Left colon (tissue), 2 donors: ENCODE data around the gene CSNK2A1. TPM values are rescaled to one million over a fixed set of nuclear protein-coding genes. Genes with fewer than 3 reads are reported as not detected.
"Not testable (repeated sequence)": the region's sequence is repeated elsewhere in the genome, so short reads cannot be mapped to it uniquely, and the experiment has no call there.

Experiments
- ATAC-seq: fragments of 200-7000 bp; cut with Tn5 transposase; one replicate; pipeline ENCODE4 v1.9.1; 2020; ENCODE audit warnings: mild to moderate bottlenecking, moderate library complexity
- DNase-seq, 2 donors: peaks; one replicate each; pipeline ENCODE4 v3.0.0-alpha.2; 2020
- intact Hi-C, 2 donors: fragments of 100-400 bp; cut with DNase I in 1 of 2; cut with micrococcal nuclease in 1 of 2; formaldehyde crosslinking; loops; one replicate each; pipeline versions ENCODE4 v1.11.2 to v1.14.0; 2022; cut with DNase I, micrococcal nuclease
- total RNA-seq, 2 donors: library from RNA; stranded (reverse); fragmentation: NEBNext Ultra II Directional; extraction: Animal tissue kit (Norgen Biotek cat#: 25700); gene quantifications; one replicate each; pipeline ENCODE4 v1.2.1, GENCODE V29; 2021
- donor health status: DM: no; HTN: no; CAD: no.
- donor health status: DM: yes; HTN: yes; CAD: no.

CSNK2A1 gene
- total RNA-seq, 2 donors from 2014 or later: 106 to 117 TPM

DNA sequence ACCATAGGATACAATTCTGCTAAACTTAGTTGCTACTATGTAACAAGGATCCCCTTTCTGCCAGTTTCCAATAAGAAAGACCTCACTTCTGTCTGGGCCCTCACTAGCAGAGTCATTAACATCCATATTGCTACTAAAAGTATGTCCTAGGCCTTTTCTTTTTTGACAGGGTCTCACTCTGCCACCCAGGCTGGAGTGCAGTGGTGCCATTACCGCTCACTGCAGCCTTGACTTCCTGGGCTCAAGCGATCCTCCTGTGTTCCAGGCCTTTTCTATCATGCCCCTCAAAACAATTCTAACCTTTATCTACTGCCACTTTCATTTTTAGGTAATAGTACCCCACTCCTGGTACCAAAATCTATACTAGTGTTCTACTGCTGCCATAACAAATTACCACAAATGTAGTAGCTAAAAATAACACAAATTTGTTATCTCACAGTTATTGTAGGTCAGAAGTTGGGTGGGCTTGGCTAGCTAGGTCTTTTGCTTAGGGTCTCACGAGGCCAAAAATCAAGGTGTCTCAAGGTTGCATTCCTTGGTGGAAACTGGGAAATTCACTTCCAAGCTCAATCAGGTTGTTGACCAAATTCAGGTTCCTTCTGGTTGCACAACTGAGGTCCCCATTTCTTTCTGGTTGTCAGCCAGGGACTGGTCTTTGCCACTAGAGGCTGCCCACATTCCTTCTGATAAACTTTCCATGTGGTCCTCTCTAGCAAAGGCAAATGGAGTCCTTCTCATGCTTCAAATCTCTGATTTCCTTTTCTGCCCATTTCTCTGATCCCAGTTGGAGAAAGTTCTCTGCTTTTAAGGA, 3.0 kb downstream of the CSNK2A1 start:
- DNase-seq: no peak
- ATAC-seq: no peak
- intact Hi-C loops: loop anchor here in 1 of 2 donors (10.0 kb wide), 1 partner anchor 114 kb away; the partner anchor contains the start of gene SRXN1

DNA sequence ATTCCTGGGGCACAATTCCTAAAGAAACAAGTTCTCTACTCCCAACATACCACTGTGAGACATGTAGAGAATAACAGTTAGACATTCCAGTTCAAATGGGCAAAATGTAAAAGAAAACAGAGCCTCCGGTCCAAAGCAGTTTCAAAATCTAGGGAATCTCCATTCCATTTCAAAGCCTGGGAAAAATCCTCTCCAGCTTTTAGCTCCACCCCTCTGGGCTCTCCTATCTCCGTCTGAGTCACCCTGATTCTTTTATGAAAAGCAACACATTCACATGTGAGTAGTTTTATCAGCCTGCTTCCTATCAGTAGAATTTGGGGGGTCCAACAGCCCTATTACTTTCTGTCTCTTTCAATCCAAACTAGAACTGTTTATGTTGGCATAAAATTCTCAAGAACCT, 3.7 kb downstream of the CSNK2A1 start:
- DNase-seq: no peak
- intact Hi-C loops: loop anchor here in 1 of 2 donors (10.0 kb wide), 1 partner anchor 115 kb away; the partner anchor contains the start of gene SRXN1
- ATAC-seq: no peak

DNA sequence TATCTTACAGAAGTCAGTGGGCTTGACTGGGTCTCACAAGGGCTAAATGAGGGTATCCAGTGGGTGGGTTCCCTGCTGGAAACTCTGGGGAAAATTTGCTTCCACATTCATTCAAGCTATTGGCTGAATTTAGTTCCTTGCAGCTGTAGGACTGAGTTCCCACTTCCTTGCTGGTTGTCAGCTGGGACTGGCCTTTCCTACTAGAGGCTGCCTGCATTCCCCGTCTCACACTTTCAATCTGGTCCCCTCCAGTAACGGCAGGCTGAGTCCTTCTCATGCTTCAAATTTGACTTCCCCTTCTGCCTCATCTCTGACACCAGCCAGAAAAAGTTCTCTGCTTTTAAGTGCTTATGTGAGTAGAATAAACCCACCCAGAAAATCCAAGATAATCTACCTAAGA, 4.4 kb downstream of the CSNK2A1 start:
- no peak for ATAC-seq
- no peak for DNase-seq
- intact Hi-C loops: no loop called here

GRCh38 chr20:537983-538382, 5.6 kb downstream of the CSNK2A1 start:
- DNase-seq (no peak), ATAC-seq (no peak)
- intact Hi-C loops: no loop called here

DNA sequence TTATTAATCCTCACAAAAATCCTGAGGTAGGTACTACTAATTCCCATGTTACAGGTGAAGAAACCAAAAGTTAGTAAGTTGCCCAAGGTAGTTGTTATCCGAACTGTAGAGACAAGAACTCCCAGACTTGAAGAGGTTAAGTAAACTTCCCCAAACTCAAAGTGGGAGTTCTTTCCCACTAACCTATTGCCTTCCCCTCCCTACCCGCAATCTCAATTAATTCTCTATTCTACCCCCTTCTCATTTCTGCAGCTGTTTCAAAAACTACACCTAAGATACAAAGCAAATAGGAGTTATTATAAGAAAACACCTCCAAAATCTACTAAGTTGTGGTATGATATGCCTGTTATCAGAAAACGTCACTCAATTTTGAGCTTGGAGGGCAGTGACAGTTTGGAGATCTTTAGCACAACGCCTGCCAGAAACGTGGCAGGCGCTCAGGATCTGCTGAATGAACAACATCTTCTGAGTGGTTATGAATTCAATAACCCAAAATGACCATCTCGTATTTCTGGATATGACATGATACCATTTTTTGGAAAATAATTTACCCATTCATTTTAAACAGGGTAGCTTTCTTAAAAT, 7.1 kb downstream of the CSNK2A1 start:
- intact Hi-C loops: no loop called here

GRCh38 chr20:535958-536357, 7.6 kb downstream of the CSNK2A1 start:
- DNase-seq: peak in 1 of 2 donors; percentile 68
- ATAC-seq: peak; percentile 95
- intact Hi-C loops: no loop called here

More for the DNA sequence above, 7.1 kb downstream of the CSNK2A1 start:
- DNase-seq (no peak), ATAC-seq (no peak)

DNA sequence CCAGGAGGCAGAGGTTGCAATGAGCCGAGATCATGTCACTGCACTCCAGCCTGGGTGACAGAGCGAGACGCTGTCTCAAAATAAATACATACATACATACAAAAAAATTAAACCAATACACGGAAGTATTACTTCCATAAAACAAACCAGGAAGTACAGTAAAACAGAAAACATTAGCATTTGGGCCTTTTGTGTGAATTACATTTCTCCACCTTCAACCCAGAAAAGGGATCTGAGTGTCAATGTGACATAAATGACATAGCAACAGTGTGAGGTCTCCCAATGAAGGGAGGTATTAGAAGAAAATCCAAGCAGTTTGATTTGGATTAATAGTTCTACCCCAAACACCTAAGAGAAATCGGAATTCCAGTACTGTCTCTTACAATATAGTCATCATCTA, 10.1 kb downstream of the CSNK2A1 start:
- ATAC-seq (peak; percentile 11), DNase-seq (no peak)
- intact Hi-C loops: no loop called here

DNA sequence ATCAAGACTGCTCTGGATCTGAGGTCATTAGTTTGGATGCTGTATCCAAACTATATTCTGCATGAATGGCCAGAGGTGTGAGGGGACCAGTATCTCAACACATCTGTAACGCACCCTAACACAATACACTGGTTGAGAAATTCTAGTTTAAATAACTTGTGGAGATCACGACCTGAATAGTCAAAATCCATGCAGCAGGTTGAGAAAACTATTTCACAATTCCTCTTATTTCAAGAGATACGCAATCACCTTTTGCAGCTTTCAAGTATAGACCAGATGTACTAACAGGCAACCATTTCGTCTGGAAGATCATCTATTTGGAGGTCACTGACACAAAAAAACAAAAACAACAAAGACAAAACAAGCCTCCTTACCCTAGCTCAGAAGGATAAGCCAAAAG, 11.1 kb downstream of the CSNK2A1 start:
- no peak for ATAC-seq

DNA sequence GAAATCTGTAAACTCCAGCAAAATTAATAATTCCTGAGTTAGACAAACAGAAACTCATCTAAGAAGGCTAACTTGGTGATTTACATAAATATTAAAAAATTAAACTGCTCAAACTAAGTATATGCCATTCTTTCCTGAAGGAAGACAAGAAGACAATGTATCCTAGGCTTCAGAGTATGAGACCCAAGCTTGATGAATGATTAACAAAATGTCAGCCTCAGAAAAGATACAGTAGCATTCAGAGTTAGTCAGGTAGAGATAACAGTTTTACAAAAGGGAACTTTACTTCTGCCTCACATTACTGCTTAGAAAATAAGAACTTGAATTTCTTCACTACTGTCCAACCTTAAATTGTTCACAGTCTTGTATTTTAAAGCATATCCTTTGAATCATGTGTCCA, 12.0 kb downstream of the CSNK2A1 start:
- intact Hi-C loops: no loop called here
- no peak for DNase-seq

More for the DNA sequence above, 11.1 kb downstream of the CSNK2A1 start:
- DNase-seq: no peak
- intact Hi-C loops: no loop called here

GRCh38 chr20:530321-530720, 13.3 kb downstream of the CSNK2A1 start:
- intact Hi-C loops: no loop called here
- DNase-seq (no peak), ATAC-seq (no peak)

More for the DNA sequence above, 12.0 kb downstream of the CSNK2A1 start:
- ATAC-seq: peak; percentile 34

- no peak for DNase-seq
- ATAC-seq: no peak
- intact Hi-C loops: no loop called here
Observed at GRCh38 chr20:528923-529604, 14.5 kb downstream of the CSNK2A1 start.

- no peak for DNase-seq
- intact Hi-C loops: no loop called here
- ATAC-seq: peak; percentile 71
Observed at GRCh38 chr20:527571-527886, 16.1 kb downstream of the CSNK2A1 start.

DNA sequence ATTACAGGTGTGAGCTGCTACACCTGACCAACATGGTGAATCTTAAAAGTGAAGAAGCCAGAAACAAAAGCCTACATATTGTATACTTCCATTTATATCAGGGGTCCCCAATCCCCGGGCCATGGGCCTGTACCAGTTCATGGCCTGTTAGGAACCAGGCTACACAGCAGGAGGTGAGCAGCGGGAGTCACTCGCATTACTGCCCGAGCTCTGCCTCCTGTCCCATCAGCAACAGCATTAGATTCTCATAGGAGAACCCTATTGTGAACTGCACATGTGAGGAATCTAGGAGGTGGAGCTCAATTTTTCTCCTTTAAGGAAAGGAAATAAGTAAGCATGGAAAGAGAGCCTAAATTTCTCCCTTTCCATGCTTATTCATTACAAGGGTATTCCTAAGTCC, 21.7 kb downstream of the CSNK2A1 start:
- ATAC-seq (no peak), DNase-seq (no peak)
- intact Hi-C loops: no loop called here

DNA sequence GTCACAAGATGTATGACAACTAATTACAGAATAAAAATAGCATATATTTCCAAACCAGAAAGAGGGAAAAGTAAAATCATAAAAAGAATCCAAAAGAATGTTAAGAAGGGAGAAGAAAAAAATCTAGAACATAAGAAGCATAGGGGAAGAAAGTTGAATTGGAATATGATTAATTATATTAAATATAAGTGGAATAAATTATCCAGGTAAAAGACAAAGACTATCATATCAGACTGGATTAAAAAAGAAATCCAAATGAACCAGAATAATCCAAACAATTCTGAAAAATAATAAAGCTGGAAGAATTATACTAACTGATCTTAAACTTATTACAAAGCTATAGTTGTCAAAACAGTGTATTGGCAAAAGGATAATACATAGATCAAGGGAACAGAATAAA, 23.6 kb downstream of the CSNK2A1 start:
- DNase-seq (no peak), ATAC-seq (no peak)
- intact Hi-C loops: no loop called here

GRCh38 chr20:517221-517620, 26.4 kb downstream of the CSNK2A1 start:
- ATAC-seq: no peak
- intact Hi-C loops: no loop called here
- DNase-seq: no peak

DNA sequence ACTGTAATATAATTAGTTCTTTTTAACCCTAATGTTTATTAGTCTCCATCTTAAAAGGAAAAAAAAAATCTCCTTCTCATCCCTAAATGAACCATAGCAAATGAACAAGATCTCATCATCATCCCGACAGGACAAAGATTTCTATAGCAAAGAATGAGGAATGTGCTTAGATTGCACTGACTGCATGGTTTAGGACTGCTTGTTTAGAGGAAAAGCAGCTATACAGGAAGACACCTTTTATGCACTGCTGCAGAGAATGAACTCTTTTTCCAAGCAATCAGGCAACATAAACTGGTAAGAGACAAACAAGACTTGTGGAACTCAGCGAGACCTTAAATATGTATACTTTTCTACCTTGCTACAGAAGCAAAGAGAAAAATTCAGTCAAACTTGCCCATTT, 26.8 kb downstream of the CSNK2A1 start:
- DNase-seq: no peak
- ATAC-seq: no peak
- intact Hi-C loops: no loop called here

DNA sequence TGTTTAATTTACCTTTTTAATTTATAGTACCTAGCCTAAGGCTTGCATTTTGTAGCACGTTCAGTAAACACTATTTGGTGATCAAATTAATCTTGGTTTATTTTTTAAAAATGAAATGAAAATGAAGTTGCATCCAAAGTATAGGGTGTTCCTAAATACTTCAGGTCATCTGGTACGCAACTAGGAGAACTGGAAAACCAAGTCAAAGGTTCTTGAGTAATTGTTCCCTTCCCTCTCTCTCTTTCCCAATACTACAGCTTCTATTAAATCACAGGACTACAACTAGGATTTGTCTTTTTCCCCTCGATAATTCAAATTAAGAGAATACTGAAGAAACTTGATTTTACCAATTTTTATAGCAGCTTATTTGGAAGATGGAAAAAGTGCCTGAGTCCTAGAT, 27.9 kb downstream of the CSNK2A1 start:
- ATAC-seq (no peak), DNase-seq (no peak)
- intact Hi-C loops: no loop called here

GRCh38 chr20:513429-513828, 30.2 kb downstream of the CSNK2A1 start:
- DNase-seq: no peak
- ATAC-seq: no peak
- intact Hi-C loops: no loop called here

GRCh38 chr20:510328-511057, 33.1 kb downstream of the CSNK2A1 start:
- DNase-seq, intact Hi-C loops: not testable (repeated sequence)
- ATAC-seq: peak; percentile 89
